GM18868 (cell line): ENCODE results near the gene BDKRB2.

Experiments used
- ATAC-seq: cut with Tn5 transposase; IDR thresholded peaks from one replicate; pipeline ENCODE4 v1.9.1; 2021; ENCODE audit warnings: mild to moderate bottlenecking, moderate library complexity; ENCODE audit not compliant: unreplicated experiment

The BDKRB2 gene

GRCh38 chr14:96197969-96198368 is 6.7 kb upstream of the BDKRB2 start:
- no peak for ATAC-seq

- ATAC-seq, result peak; percentile 49
Observed at GRCh38 chr14:96198430-96199130, 6.1 kb upstream of the BDKRB2 start.

DNA sequence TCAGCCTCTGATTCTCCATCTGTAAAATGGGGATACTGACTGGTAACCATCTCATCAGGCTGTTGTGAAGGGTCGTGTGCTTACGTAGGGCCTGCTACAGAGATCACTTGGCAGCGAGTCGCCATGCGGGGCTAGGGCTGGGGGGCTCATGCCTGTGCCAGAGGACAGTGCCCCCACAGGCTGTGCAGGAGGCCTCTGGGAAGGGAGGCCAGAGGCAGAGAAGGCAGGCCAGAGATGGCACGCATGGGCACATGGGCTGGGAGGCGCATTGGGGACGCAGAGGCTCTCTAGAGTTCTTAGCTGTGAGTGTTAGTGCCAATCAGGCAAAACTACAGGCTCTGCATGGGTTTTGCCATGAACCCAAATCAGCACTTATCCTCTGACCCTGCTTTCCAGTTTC is 3.5 kb upstream of the BDKRB2 start:
- ATAC-seq, result no peak

GRCh38 chr14:96201965-96202364 is 2.7 kb upstream of the BDKRB2 start:
- ATAC-seq, result no peak

GRCh38 chr14:96202441-96203094 is 2.1 kb upstream of the BDKRB2 start:
- ATAC-seq, result no peak

DNA sequence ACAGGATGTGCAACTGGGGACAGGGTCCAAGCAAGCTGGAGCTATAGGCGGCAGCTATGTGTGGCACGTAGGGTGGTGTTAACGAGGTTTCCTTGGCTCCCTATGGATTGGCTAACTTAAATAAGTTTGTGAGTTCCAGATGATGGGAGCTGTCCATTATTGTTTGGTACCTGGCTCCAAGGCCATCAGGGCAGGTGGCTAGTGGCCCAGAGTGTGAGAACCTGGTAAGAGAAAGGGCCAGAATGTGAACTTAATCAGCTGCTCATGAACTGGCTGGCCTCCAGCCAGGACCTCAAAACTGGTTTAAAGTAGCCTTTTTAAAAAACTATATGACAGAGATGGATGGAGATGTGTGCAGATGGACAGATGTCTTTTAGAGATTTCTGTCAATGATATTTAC is 1.5 kb upstream of the BDKRB2 start:
- no peak for ATAC-seq

DNA sequence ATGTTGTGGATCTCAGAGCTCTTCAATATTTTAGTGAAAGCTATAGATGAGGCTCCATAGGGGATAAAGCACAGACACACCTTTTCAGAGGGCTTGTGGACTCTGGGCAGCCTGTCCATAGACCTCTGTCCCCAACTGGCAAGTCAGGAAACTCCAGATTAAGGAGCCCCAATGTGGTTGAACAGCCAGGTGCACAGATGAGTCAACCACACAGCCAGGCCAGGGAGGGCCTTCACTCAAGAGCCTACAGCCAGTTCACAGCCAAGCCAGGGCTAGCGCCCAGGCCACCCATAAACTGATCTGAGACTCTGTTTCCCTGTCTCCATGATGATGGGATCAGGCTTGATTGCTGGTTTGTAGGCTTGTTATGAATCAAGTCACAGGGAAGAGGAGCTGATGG is 1.0 kb upstream of the BDKRB2 start:
- no peak for ATAC-seq

GRCh38 chr14:96205059-96205977 is 679 bp downstream of the BDKRB2 start:
- ATAC-seq, result no peak

- ATAC-seq, result no peak
Observed at GRCh38 chr14:96205978-96206360, 1.3 kb downstream of the BDKRB2 start.

DNA sequence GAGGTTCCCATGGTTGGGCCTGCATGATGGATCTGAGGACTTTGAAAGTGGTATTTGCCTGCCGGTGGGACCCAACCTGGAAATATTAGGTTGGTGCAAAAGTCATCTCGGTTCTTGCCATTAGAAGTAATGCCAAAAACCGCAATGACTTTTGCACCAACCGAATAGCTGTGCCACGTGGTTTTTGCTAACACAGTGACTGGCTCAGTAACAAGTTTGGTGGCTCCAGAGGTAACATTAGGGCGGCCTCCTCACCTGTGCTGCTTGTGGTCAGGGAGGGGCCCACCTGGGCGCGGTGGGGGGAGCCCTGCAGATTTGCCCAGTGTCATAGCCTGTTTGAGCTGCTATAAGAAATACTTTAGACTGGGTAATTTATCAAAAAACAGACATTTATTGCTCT is 1.8 kb downstream of the BDKRB2 start:
- ATAC-seq, result no peak

GRCh38 chr14:96207686-96208085 is 3.0 kb downstream of the BDKRB2 start:
- no peak for ATAC-seq

DNA sequence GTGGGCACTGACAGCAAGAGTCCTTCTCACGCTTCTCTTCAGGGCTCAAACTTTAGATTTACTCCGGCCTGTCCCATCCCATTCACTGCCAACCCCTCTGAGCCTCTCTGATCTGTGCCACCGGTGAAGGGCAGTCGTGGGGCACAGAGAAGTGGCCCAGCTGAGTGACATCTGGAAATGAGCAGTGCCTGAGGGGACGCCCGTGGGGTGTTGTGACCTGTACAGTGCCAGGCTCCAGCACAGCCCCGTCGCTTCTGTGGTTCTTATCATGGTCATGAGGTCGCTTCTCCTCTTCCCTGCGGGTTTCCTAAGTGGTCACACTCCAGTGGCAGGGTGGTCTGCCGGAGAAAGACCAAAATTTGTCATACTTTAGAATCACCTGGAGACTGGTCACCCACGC is 4.1 kb downstream of the BDKRB2 start:
- ATAC-seq, result no peak

DNA sequence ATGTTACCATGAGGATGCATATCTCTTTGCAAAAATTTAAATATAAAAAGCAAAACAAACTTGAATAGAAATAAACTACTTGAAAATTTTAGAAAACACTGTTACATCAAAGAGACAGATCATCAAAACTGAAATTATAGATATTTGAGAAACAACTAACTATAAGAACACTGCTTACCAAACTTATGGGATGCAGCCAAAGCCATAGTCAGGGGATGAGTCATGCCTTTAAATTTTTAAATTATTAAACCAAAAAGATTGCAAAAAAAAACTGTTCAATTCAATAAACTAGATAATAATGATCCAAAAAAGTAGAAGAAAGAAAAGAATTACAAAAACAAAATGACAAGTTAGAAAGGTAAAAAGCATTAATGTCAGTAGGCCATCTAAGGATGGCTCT is 7.5 kb downstream of the BDKRB2 start:
- ATAC-seq, result no peak

DNA sequence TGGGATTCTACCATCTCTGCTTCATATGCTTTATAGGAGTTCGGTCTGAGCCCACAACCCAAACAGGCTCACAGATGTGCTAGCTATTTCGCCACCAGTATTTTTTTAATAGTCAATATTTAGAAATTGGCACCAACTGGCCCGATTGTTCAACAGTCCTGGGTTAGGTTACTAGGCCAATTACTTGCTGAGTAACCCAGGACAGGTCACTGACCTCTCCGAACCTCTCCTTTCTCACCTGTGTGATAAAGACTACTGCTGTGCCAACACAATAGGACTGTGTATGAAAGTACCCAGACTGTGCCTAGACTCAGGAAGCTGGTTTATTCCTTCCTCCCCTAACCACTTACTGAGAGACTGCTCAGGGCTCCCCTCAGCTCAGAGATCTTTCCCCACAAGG is 8.3 kb downstream of the BDKRB2 start:
- no peak for ATAC-seq

DNA sequence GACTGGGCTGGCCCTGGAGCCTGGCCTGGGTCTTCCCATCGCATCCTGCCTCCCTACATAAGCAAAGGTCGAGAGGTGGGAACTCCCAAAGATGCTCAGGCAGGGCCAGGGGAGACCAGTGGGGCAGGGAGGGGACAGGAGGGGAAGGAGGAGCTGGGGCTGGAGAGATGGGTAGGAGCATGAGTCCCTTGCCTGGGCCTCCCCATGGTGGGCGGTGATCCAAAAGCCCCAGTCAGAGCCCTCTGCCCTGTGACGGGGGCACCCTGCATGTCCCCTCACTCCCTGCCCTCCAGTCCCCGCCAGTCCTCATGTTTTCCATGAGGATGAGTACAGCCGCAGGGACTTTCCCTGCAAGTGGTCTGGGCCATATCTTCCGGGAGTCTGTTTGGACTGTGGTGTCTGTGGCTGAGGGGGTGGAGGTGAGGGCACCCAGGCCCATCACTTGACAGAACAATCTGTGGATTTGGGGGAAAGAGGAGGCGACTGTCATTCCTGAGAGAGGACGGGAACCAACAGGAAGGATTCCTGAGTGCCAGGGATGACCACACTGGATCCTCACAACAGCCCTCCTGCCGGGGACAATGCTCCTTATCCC is 9.3 kb downstream of the BDKRB2 start:
- no peak for ATAC-seq

- ATAC-seq, result no peak
Observed at GRCh38 chr14:96214793-96215192, 10.2 kb downstream of the BDKRB2 start.

DNA sequence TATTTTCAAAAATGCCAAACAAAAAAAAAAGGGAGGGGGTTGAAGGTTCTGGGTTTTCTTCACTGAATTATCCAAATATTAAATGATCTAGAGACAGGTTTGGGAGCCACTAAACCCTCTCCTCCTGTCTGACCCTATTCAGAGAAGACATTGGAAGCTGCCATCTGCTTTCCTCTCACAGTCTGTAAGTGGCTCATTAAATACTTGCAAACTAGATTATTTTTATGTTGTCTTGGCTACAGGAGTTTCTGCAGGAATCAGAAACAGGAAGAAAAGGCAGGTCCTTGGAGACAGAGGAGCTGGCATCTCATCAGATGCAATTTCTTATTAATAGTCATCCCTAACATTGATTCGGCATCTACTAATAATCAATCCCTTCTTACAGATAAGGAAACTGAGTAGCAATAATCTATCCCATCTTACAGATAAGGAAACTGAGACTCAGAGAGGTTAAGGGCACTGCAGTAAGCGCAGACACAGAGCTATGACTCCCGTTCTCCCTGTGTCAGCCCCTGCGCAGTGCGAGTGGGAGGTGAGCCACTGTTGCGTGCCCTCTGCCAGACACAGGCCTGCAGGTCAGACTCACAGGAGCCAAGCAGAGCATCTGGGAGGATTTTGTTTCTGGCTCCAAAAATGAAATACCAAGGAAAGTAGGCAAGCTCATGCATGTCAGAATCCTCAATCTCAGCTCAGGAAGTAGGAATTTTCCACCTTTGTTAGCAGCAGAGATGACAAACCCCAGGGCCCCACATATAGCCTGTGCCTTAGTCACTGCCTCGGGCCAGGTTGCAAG is 11.0 kb downstream of the BDKRB2 start:
- no peak for ATAC-seq

DNA sequence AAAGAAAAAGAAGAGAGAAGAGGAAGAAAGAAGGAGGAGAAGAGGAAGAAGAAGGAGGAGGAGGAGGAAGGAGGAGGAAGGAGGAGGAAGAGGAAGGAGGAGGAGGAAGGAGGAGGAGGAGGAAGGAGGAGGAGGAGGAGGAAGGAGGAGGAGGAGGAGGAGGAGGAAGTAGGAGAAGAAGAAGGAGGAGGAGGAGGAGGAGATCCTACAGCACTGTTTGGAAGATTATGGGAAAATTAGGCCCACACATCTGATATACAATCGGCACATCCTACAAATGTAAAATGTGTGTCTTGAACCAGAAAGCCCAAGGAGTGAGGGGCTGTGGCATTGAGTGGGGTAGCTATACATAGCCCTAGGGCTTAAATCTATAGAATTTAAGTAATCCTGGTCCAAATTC is 12.0 kb downstream of the BDKRB2 start:
- no peak for ATAC-seq

- no peak for ATAC-seq
Observed at GRCh38 chr14:96217376-96217913, 12.8 kb downstream of the BDKRB2 start.

GRCh38 chr14:96221109-96221650 is 16.5 kb downstream of the BDKRB2 start:
- no peak for ATAC-seq
